Activated CD4-positive, alpha-beta T cell treated with anti-CD3 and anti-CD28 coated beads, Interleukin-2, Interleukin-4, amounts not matched to agents 100 ng/mL and 50 ng/mL, durations not matched to agents 16 hours and 8 hours (primary cell): Measurements from ENCODE around the gene MSX2.
A peak's percentile ranks its signal among the peaks of the same experiment; 100 is the strongest.

ENCODE experiments used
- DNase-seq: peaks from one replicate; pipeline ENCODE4 v3.0.0-alpha.2; 2020; ENCODE audit warnings: low spot score

Gene MSX2

DNA sequence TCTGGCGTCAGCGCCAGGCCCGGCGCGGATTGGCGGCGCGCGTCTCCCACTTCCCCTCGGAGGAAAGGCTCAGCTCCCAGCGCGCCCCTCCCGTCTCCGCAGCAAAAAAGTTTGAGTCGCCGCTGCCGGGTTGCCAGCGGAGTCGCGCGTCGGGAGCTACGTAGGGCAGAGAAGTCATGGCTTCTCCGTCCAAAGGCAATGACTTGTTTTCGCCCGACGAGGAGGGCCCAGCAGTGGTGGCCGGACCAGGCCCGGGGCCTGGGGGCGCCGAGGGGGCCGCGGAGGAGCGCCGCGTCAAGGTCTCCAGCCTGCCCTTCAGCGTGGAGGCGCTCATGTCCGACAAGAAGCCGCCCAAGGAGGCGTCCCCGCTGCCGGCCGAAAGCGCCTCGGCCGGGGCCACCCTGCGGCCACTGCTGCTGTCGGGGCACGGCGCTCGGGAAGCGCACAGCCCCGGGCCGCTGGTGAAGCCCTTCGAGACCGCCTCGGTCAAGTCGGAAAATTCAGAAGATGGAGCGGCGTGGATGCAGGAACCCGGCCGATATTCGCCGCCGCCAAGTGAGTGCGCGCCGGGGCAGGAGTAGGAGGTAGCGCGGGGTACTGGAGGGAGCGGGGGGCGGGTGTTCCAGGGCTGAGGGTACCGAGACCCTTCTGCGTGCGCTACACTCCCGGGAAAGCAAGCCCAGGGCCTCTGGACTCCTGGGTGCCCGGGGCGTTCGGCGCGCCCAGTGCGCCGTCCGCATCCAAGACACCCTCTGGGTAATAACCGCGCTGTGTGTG lies at the start of gene MSX2:
TSS of gene MSX2 (plus strand) at position 99 of the 777 bp plus-strand sequence. CDS start at position 177, 78 bp downstream.
- peak; percentile 19 for DNase-seq

- DNase-seq = no peak
Measured at GRCh38 chr5:174675110-174675509, 49.3 kb upstream of the MSX2 start.

DNA sequence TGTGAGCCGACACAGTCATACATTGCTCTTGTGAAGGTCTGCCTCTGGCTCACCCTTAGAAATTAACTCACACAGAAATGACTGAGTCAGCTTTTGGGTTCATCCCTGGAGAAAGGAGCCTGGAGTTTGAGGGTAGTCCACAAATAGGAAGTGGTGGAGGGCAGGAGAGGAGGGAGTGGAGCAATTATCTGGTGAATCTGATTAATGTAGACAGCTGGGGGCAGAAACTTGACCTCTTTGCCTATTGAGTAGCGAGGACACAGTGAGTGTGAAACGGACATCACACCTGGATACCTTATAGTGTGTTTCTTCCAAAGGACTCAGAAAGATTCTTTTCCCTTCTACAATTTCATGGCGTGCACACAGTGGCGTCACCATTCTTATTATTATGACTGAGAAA lies 48.5 kb upstream of the MSX2 start:
- DNase-seq = no peak

GRCh38 chr5:174678107-174678506 lies 46.3 kb upstream of the MSX2 start:
- DNase-seq = no peak

DNA sequence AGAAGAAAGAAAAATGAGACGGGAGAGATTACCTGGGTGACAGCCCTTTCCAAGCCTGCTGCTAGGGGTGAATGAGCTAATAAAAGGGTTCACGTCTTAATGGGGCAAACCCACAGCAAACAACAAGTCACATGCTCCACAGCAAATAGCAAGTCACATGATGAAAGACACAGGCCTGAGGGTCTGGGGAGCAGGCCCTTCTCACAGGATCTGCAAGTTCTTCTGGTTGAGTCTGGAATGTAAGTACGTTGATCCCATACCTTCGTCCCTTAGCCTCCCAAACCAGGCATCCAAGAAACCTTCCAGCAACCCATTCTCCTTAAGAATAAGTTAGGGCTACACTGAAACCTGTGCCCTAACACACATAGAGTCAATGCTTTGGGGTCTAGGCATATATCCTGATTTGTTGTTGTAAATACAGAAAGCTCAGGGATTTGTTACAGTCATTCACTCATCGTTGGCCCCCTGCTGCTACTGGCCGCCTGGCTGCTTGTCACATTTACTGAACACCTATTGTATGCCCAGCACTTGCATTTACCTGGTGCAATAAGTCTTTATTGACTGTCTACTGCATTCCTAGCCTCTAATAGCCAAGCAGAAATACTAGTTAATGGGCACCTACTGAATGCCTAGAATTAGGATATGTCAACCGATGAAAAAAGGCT lies 43.3 kb upstream of the MSX2 start:
- no peak for DNase-seq

GRCh38 chr5:174687503-174687902 lies 36.9 kb upstream of the MSX2 start:
- DNase-seq = no peak

GRCh38 chr5:174688441-174689354 lies 35.7 kb upstream of the MSX2 start:
- no peak for DNase-seq

- DNase-seq = no peak
Measured at GRCh38 chr5:174690271-174690670, 34.1 kb upstream of the MSX2 start.

DNA sequence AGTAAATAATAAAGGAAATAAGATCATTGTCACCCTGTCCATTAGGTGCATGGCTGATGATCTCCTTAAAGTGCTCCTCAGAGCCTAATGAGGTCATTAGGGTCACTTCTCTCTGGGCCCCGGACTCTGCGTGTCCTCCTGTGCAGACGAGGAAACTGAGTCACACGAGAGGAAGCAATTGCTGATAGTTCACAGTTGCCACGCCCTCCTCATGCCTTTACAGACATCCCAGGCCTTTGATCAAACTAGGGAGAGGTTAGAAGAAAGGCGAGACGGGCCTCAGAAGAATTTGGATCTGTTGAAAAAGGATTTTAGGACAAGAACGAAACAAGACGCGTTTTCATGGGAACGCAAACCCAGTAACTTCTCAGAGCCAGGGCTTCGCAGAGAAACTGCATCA lies 32.0 kb upstream of the MSX2 start:
- no peak for DNase-seq

- DNase-seq = no peak
Measured at GRCh38 chr5:174692982-174693422, 31.4 kb upstream of the MSX2 start.

- DNase-seq = no peak
Measured at GRCh38 chr5:174693697-174694385, 30.5 kb upstream of the MSX2 start.

- no peak for DNase-seq
Measured at GRCh38 chr5:174694611-174695010, 29.8 kb upstream of the MSX2 start.

DNA sequence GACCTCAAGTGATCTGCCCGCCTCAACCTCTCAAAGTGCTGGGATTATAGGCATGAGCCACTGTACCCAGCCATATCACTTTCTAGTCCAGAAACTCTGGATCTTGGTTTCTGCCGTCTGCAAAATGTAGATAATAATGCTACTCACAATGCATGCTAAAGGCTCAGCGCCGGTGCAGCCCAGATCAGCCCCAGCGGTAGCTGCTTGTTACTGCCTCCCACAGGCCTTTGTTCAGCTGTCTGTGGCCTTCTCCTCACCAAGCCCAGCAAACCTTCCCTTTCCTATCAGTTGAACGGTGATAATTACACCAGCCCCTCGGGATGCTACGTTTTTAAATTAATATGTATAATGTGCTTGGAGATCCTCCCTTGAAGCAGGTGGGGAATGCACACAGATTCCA lies 26.2 kb upstream of the MSX2 start:
- no peak for DNase-seq

DNA sequence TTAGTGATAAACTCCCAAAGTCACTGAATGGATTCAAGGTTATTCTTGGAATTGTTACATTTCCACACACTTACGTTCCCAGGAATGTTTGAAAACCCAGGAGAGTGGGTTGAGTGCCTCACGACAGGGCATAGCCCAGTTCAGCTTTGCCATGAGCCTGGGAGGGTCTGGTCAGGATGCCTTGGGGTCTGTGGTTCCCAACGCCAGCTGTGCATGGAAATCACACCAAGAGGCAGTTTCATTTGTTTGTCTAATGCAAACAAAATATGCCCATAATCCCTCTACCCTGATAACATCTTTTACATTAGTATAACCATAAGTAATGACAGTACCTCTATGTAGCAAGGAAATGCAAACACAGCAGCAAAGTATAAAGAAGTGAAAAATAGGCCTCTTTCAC lies 25.3 kb upstream of the MSX2 start:
- DNase-seq = no peak

DNA sequence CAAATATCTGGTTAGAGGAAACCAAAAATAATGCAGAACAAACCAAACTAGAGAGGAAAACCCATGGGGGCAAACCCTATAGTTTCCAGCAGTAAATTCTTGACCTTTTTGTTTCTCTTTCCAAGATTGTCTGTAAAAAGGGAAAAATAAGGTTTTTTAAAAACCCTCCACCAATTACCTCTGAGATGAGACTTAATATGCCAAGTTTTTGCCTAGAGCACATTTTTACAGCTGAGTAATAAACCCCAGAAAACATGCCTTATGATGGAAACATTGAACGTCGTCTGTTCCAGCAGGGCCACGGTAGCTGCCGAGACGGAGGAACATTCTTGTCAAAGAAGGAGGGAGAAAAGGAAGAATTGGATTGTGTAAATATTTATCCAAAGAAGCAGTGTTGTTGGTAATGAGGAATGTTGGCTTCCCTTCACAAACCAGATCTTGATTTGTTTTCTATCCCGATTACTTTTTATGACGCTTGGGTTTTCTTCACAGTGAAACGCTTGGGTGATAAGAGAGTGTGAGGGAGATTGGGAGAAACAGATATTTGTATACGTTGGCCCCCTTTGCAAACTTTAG lies 17.3 kb upstream of the MSX2 start:
- no peak for DNase-seq

DNA sequence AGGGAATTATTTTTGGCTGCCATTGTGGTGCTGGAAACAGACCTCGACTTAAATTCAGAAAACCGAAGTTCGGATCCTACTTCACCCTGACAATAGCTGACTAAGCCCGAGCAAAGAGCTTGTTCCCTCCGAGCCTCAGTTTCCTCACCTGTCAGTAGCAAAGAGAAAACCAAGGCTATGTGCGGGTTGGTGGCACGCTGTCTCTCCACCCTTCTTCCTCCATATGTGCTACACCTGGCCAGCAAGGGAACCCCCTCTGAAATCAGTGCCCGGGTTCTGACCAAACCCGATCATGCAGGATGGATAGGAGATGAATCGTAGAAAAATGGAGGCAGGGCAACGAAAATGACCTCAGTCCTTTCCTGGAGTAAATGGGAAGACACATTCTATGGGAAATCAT lies 16.7 kb upstream of the MSX2 start:
- DNase-seq = no peak

DNA sequence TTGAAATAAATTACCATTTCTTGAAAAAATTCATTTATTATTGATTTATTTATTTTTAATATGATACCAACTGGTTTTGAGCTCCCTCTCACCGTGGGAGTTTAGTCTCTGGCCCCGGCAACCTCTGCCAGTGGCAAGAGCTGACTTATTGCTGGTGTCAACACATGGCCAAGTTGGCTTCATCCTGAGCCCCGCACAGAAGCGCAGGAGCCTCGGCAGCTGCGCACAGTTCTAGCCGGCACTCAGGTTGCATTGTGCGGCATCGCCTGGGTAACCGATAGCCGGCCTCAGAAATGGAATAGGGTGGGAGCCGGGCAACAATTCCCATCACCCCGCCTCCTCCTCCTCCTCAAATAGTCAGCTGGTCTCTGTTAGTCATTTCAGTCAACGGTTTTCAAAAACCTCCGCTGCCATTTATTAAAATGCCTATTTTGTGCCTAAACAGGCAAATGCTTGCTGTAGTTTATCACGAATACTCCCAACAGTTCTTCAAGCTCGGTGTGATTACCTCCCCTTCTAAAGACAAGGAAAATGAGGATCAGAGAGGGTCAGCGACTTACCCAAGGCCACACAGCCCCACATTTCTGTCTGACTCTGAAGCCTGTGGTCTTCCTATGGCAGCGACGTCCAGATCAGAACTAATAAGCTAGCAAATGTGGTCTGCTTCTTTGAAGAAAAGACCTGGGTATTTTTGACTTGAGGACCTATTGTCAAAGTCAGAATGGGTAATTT lies 15.7 kb upstream of the MSX2 start:
- DNase-seq = no peak

DNA sequence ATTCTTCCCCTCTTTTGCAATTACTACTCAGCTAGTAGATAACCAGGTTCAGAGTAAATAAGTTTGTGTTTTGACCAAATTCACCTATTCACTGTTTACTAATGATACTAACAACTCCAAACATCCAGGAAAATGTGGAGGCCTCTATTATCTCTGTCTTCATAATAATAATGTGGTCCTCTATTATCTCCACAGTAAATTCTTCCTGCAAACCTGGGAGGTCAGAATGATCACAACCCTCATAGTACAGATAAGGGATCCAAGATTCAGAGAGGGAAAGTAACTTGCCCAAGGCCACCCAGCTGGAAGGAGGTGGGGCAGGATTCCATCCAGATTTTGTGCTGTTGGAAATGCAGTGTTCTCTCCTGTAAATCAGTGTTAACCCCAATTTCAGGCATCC lies 9.6 kb upstream of the MSX2 start:
- no peak for DNase-seq

- no peak for DNase-seq
Measured at GRCh38 chr5:174715804-174716203, 8.6 kb upstream of the MSX2 start.

GRCh38 chr5:174717826-174718455 lies 6.4 kb upstream of the MSX2 start:
- no peak for DNase-seq
